HepG2 (cell line): ENCODE results near the gene PCSK5. TPM values are rescaled to one million over a fixed set of nuclear protein-coding genes. Genes with fewer than 3 reads are reported as not detected.

Experiments
- GZF1 ChIP-seq: sonication (generic); formaldehyde crosslinking; IDR thresholded peaks from 2 replicates; pipeline ENCODE4 v1.5.1; 2020; ENCODE audit warnings: mild to moderate bottlenecking, missing genetic modification reagents
- HDAC2 ChIP-seq: sonication (generic); formaldehyde crosslinking; IDR thresholded peaks from 2 replicates; pipeline ENCODE4 v1.4.0; 2020; ENCODE audit warnings: missing genetic modification reagents
- HNF1B ChIP-seq: sonication (generic); formaldehyde crosslinking; IDR thresholded peaks from 2 replicates; pipeline ENCODE4 v1.5.1; 2020; ENCODE audit warnings: mild to moderate bottlenecking, moderate library complexity, missing genetic modification reagents
- MTF1 ChIP-seq: sonication (generic); formaldehyde crosslinking; IDR thresholded peaks from 2 replicates; pipeline ENCODE4 v1.5.0; 2020; ENCODE audit warnings: missing genetic modification reagents
- MZF1 ChIP-seq: sonication (generic); formaldehyde crosslinking; IDR thresholded peaks from 2 replicates; pipeline ENCODE4 v1.8.1; 2023; ENCODE audit warnings: mild to moderate bottlenecking, missing genetic modification reagents, borderline replicate concordance
- NR3C1 ChIP-seq: sonication (generic); formaldehyde crosslinking; IDR thresholded peaks from 2 replicates; pipeline ENCODE4 v1.4.0; 2020; ENCODE audit warnings: missing genetic modification reagents
- TFDP2 ChIP-seq: sonication (generic); formaldehyde crosslinking; IDR thresholded peaks from 2 replicates; pipeline ENCODE4 v1.4.0; 2020; ENCODE audit warnings: missing genetic modification reagents
- ZBTB49 ChIP-seq: sonication (generic); formaldehyde crosslinking; IDR thresholded peaks from 2 replicates; pipeline ENCODE4 v1.4.0; 2020; ENCODE audit warnings: missing genetic modification reagents, borderline replicate concordance
- ZSCAN5A ChIP-seq: sonication (generic); formaldehyde crosslinking; IDR thresholded peaks from 2 replicates; pipeline ENCODE4 v1.8.0; 2022; ENCODE audit warnings: mild to moderate bottlenecking, missing genetic modification reagents, borderline replicate concordance
- polyA plus RNA-seq, 8 experiments: library from polyadenylated mRNA; depleted of rRNA in 3 of 8; stranded (reverse) in 7 of 8; unstranded in 1 of 8; fragments of >200 nt; fragmentation: Illumina TruSeq in 4 of 8; extraction: Trizol in 4 of 8; gene quantifications; 2 replicates each; pipeline versions ENCODE4 v1.2.1 to v1.2.3, GENCODE V29; 2011 to 2016; ENCODE audit warnings: low read depth in 4 of 8, missing spikeins in 1 of 8, mixed read lengths in 1 of 8; ENCODE audit not compliant: insufficient read depth in 1 of 8
- total RNA-seq, 5 experiments: library from RNA; depleted of rRNA; stranded (reverse); fragments of >200 nt; fragmentation: Illumina TruSeq; extraction: Trizol; gene quantifications; 2 replicates each; pipeline ENCODE4 v1.2.3, GENCODE V29; 2016; ENCODE audit warnings: low read depth in 1 of 5

PCSK5 gene
- total and polyA plus RNA-seq, 2 of the 13 experiments (the other 11 are each of a cell fraction or from before 2014, with no cell fraction given) = 0.55 to 0.66 TPM

GRCh38 chr9:76143834-76144233 is 253.4 kb downstream of the PCSK5 start (continued):
- TF ChIP-seq ZSCAN5A (CRISPR knock-in tag) (no peak), HNF1B (no peak), GZF1 (CRISPR knock-in tag) (no peak), MZF1 (CRISPR knock-in tag) (no peak), NR3C1 (no peak), HDAC2 (no peak), TFDP2 (CRISPR knock-in tag) (no peak), ZBTB49 (CRISPR knock-in tag) (no peak), MTF1 (CRISPR knock-in tag) (no peak)
